RWPE2 (cell line): ENCODE data around the gene CHCHD3.

Experiments
- ATAC-seq: fragments of 200-7000 bp; cut with Tn5 transposase; 3 replicates; pipeline ENCODE4 v1.9.1; 2021; ENCODE audit warnings: low read depth
- DNase-seq: peaks from one replicate; pipeline ENCODE4 v3.0.0-alpha.2; 2020; ENCODE audit warnings: low spot score
- H3K27ac ChIP-seq: fragments of 450-650 bp; 2 replicates; pipeline ENCODE4 v1.5.1; 2017; ENCODE audit warnings: mild to moderate bottlenecking; ENCODE audit not compliant: poor library complexity, severe bottlenecking
- H3K27me3 ChIP-seq: fragments of 250-450 bp; sonication (Bioruptor Pico); 2 replicates; pipeline ENCODE4 v1.5.1; 2021; ENCODE audit warnings: mild to moderate bottlenecking, moderate library complexity; ENCODE audit not compliant: insufficient read depth, poor library complexity, severe bottlenecking
- H3K36me3 ChIP-seq: fragments of 250-450 bp; sonication (Bioruptor Pico); 2 replicates; pipeline ENCODE4 v1.5.1; 2020; ENCODE audit warnings: low read depth, mild to moderate bottlenecking, moderate library complexity
- H3K4me1 ChIP-seq: fragments of 250-450 bp; sonication (Bioruptor Pico); 2 replicates; pipeline ENCODE4 v1.5.1; 2021; ENCODE audit warnings: mild to moderate bottlenecking, moderate library complexity; ENCODE audit not compliant: insufficient read depth, poor library complexity, severe bottlenecking
- H3K4me3 ChIP-seq: fragments of 250-450 bp; sonication (Bioruptor Pico); 2 replicates; pipeline ENCODE4 v1.5.1; 2021; ENCODE audit warnings: mild to moderate bottlenecking, moderate library complexity; ENCODE audit not compliant: severe bottlenecking
- H3K9me3 ChIP-seq: fragments of 250-450 bp; sonication (Bioruptor Pico); 2 replicates; pipeline ENCODE4 v1.5.1; 2021; ENCODE audit warnings: mild to moderate bottlenecking, moderate library complexity; ENCODE audit not compliant: severe bottlenecking
- CTCF ChIP-seq: fragments of 450-650 bp; IDR thresholded peaks from one replicate; pipeline ENCODE4 v1.5.1; 2017; ENCODE audit warnings: mild to moderate bottlenecking, moderate library complexity; ENCODE audit not compliant: poor library complexity, severe bottlenecking

Gene CHCHD3

GRCh38 chr7:133054162-133054840 lies 27.6 kb downstream of the CHCHD3 start:
- Histone ChIP-seq H3K4me3 (no peak overlapping the region), H3K4me1 (peaks cover 27% of the 10 kb centered on the region), H3K27me3 (no peaks in the 10 kb centered on the region), H3K27ac (peak overlapping the region; percentile 52), H3K9me3 (no peaks in the 10 kb centered on the region), H3K36me3 (peaks cover 4% of the 10 kb centered on the region; the same call in 1 of the 2 replicates)
- no peak for DNase-seq
- TF ChIP-seq CTCF: no peak
- no peak for ATAC-seq

DNA sequence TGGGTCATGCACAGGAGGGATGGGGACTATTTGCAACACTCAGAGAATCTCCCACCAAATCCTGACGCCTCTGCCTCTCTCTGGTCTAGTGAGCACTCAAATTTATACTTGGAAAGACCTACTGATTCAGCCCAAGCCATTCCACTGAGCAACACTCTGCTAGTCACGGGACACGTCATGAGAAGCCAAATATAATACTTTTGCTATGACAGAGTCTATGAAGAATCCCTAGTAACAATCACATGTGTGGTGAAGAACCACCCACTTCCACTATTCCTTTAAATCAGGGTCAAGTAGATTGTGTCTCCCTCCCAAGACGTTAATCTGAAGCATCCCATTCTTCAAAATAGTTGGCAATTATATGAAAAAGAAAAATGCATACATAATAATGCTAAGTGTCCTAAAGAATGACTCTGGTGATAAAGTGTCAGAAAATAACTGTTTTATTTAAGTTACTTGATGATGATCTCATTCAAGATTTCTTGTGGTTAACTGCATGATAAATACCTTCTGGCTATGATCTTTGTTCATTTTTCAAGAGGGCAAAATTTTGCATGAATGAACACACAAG lies 28.5 kb downstream of the CHCHD3 start:
- DNase-seq (no peak), ATAC-seq (peak; percentile 98)
- H3K9me3 ChIP-seq: no peaks in the 10 kb centered on the region
- no peaks in the 10 kb centered on the region for H3K27me3 ChIP-seq
- H3K4me3 ChIP-seq: no peak overlapping the region
- peaks cover 27% of the 10 kb centered on the region for H3K4me1 ChIP-seq
- peaks cover 7% of the 10 kb centered on the region; the same call in 1 of the 2 replicates for H3K36me3 ChIP-seq
- H3K27ac ChIP-seq: peak overlapping the region; percentile 52
- no peak for TF ChIP-seq CTCF

DNA sequence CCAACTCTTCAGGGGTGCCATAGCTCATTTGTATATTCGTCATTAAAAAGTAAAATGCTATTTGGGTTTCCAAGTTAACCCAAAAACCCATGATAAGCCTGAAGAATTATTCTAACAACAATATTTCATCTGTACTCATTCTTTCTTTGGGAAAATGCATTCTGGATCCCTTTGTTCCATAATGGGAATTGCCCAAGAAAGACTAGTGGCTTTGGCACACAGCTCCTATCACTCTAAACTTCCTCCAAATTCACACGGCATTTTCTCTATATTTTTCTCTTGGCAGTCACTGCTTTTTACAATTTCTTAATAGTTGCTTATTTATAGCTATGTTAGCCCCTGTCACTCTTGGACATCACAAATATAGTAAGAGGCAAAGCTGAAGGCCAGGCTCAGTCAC lies 29.1 kb downstream of the CHCHD3 start:
- no peak for TF ChIP-seq CTCF
- no peaks in the 10 kb centered on the region for H3K9me3 ChIP-seq
- no peak for ATAC-seq
- no peak overlapping the region for H3K4me3 ChIP-seq
- H3K36me3 ChIP-seq: peaks cover 7% of the 10 kb centered on the region; the same call in 1 of the 2 replicates
- peaks cover 27% of the 10 kb centered on the region for H3K4me1 ChIP-seq
- peak overlapping the region; percentile 52 for H3K27ac ChIP-seq
- no peaks in the 10 kb centered on the region for H3K27me3 ChIP-seq
- no peak for DNase-seq

DNA sequence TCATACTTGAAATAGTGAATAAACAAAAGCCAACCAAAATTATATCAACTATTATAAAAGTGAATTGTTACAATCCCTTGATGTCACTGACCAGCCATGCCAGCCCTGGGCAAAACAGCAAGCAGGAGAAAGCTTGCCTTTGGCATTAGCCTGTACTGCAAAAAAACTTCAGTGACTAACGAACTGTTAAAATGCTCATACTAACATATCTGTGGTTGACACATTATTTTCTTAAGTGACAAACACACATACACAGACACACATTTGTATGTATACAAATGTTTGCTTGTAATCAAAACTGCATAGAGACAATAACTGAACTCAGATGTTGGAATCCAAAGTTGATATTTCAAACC lies 29.5 kb downstream of the CHCHD3 start:
- ATAC-seq: no peak
- DNase-seq: no peak
- Histone ChIP-seq H3K4me1 (peaks cover 27% of the 10 kb centered on the region), H3K27me3 (no peaks in the 10 kb centered on the region), H3K36me3 (peaks cover 7% of the 10 kb centered on the region; the same call in 1 of the 2 replicates), H3K9me3 (no peaks in the 10 kb centered on the region), H3K27ac (peak overlapping the region; percentile 52), H3K4me3 (no peak overlapping the region)
- no peak for TF ChIP-seq CTCF

DNA sequence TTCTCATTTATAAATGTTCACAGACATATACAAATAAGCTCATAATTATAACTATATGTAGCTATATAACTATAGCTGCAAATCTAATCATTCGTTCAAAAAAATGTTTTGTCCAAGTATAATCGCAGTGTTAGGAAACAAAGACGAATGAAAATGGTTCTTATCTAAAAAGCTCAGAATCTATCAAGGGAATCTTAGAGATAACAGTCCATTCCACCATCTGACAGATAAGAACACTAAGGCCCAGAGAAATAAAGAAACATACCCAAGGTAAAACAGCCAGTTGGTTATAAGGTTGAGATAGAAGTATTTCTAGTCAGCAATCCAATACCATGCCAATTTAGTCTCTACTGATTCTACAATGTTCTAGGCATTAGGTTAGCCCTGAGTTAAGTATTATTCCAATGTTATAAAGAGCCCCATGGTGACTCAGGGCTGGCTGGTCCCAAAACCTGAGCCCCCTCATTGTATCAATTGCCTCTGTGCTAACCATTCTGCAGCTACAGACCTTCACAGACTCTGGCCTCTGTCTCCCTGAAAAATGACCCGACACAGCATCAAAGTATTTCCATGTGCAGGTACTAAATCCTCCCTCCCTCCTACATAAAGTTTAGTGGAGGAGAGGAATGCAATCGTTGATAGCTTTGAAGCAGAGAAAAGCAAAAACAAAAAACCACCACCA lies 30.0 kb downstream of the CHCHD3 start:
- DNase-seq (no peak), ATAC-seq (no peak)
- no peak for TF ChIP-seq CTCF
- Histone ChIP-seq H3K36me3 (peaks cover 7% of the 10 kb centered on the region; the same call in 1 of the 2 replicates), H3K4me1 (peaks cover 27% of the 10 kb centered on the region), H3K27me3 (no peaks in the 10 kb centered on the region), H3K4me3 (no peak overlapping the region), H3K27ac (no peak overlapping the region), H3K9me3 (no peaks in the 10 kb centered on the region)
